ENCODE measurements around the gene LCE6A.

- TF ChIP-seq CTCF (IDR thresholded peaks at IDR 0.05; ENCODE audit: insufficient read depth, low read depth, low read length), result no peak
- TF ChIP-seq EZH2 (IDR thresholded peaks at IDR 0.05; ENCODE audit: insufficient read depth, low read length), result no peak
These were observed 35.4 kb downstream of the LCE6A start, which contains the start of gene SMCP for GRCh38 chr1:152878042-152878441.

Data from astrocyte (in vitro differentiated cells and primary cell).